B cell (primary cell): ENCODE results near the gene DBNDD2. TPM values are rescaled to one million over a fixed set of nuclear protein-coding genes. Genes with fewer than 3 reads are reported as not detected.

Experiments used
- ATAC-seq: fragments of 200-7000 bp; cut with Tn5 transposase; one replicate; pipeline ENCODE4 v1.10.0; 2021; ENCODE audit warnings: low read depth, mild to moderate bottlenecking, moderate number of reproducible peaks, moderate library complexity
- CTCF ChIA-PET: fragments of 350-600 bp; sonication (Branson Sonifier 250); formaldehyde crosslinking; loops from one replicate; lab custom pipeline; 2021; ENCODE audit warnings: antibody characterized with exemption, inconsistent platforms; lab: Charles Lee
- POLR2A ChIA-PET: fragments of 350-600 bp; sonication (Branson Sonifier 250); formaldehyde crosslinking; loops from one replicate; lab custom pipeline; 2021; ENCODE audit warnings: antibody characterized with exemption; lab: Charles Lee
- DNase-seq: peaks from one replicate; pipeline ENCODE4 v3.0.0; 2013
- H2AFZ ChIP-seq: 2 replicates; pipeline ENCODE4 v1.6.1; 2012; ENCODE audit warnings: mild to moderate bottlenecking, low read depth, low read length; ENCODE audit not compliant: insufficient read depth, poor library complexity, severe bottlenecking
- H3K27ac ChIP-seq, 2 donors: 1 replicate in 1 of 2; 2 replicates in 1 of 2; pipeline ENCODE4 v1.5.1; 2012 to 2013; ENCODE audit warnings: low read length in 2 of 2, mild to moderate bottlenecking in 2 of 2, moderate library complexity in 1 of 2
- H3K27me3 ChIP-seq, 4 experiments: fragments of 200-600 bp in 1 of 4; sonication (generic) in 1 of 4; replicated peaks in 1 of 4; 1 replicate in 2 of 4; 2 replicates in 2 of 4; pipeline versions ENCODE4 v1.6.1 to v1.7.0; 2013 to 2016; ENCODE audit warnings: low read length in 3 of 4, mild to moderate bottlenecking in 2 of 4, mixed read lengths in 1 of 4, moderate library complexity in 1 of 4; ENCODE audit not compliant: insufficient read depth in 4 of 4, control insufficient read depth in 3 of 4; ENCODE audit errors: control extremely low read depth in 1 of 4
- H3K36me3 ChIP-seq, 2 experiments: replicated peaks in 1 of 2; 1 replicate in 1 of 2; 2 replicates in 1 of 2; pipeline versions ENCODE4 v1.6.1 to v1.7.1; 2013; ENCODE audit warnings: low read length in 1 of 2; ENCODE audit not compliant: insufficient read depth in 2 of 2, control insufficient read depth in 1 of 2; ENCODE audit errors: control extremely low read depth in 1 of 2, extremely low read depth in 1 of 2
- H3K4me1 ChIP-seq, 2 donors: fragments of 200-600 bp in 1 of 2; sonication (generic) in 1 of 2; 1 replicate in 1 of 2; 2 replicates in 1 of 2; pipeline versions ENCODE4 v1.5.1 to v1.6.1; 2013 to 2017; ENCODE audit warnings: low read length in 2 of 2; ENCODE audit not compliant: control insufficient read depth in 2 of 2, insufficient read depth in 2 of 2
- H3K4me2 ChIP-seq: replicated peaks from 2 replicates; pipeline ENCODE3; 2012; ENCODE audit warnings: mild to moderate bottlenecking, low read depth, low read length; ENCODE audit not compliant: poor library complexity, severe bottlenecking
- H3K4me3 ChIP-seq, 5 experiments: fragments of 200-600 bp in 1 of 5; sonication (generic) in 1 of 5; 1 replicate in 3 of 5; 2 replicates in 2 of 5; pipeline versions ENCODE4 v1.5.1 to v1.7.0; 2011 to 2016; ENCODE audit warnings: low read length in 4 of 5, mild to moderate bottlenecking in 4 of 5, low read depth in 2 of 5, control low read depth in 1 of 5, moderate library complexity in 1 of 5; ENCODE audit not compliant: insufficient read depth in 1 of 5; ENCODE audit errors: control extremely low read depth in 1 of 5, extremely low read depth in 1 of 5
- H3K79me2 ChIP-seq: fragments of 200-600 bp; sonication (generic); one replicate; pipeline ENCODE4 v1.6.0; 2016; ENCODE audit warnings: low read length; ENCODE audit not compliant: control insufficient read depth, insufficient read depth
- H3K9ac ChIP-seq: fragments of 200-600 bp; sonication (generic); 2 replicates; pipeline ENCODE4 v1.6.1; 2017; ENCODE audit warnings: mild to moderate bottlenecking, low read length, moderate library complexity
- H3K9me3 ChIP-seq, 3 donors: one replicate each; pipeline versions ENCODE4 v1.6.1 to v1.7.1; 2013; ENCODE audit warnings: low read length in 2 of 3; ENCODE audit not compliant: control insufficient read depth in 2 of 3, insufficient read depth in 1 of 3; ENCODE audit errors: control extremely low read depth in 1 of 3
- H4K20me1 ChIP-seq: 2 replicates; pipeline ENCODE4 v1.6.0; 2012; ENCODE audit warnings: mild to moderate bottlenecking, low read length; ENCODE audit not compliant: insufficient read depth, control insufficient read depth, poor library complexity, severe bottlenecking
- H3K27ac Mint-ChIP-seq: one replicate; pipeline ENCODE4 v1.8.0; 2021; ENCODE audit warnings: mixed read lengths
- H3K27me3 Mint-ChIP-seq: one replicate; pipeline ENCODE4 v1.8.0; 2021; ENCODE audit warnings: mixed read lengths
- H3K4me1 Mint-ChIP-seq: one replicate; pipeline ENCODE4 v1.8.0; 2021; ENCODE audit warnings: mixed read lengths
- H3K4me3 Mint-ChIP-seq: one replicate; pipeline ENCODE4 v1.8.0; 2021; ENCODE audit warnings: mixed read lengths
- H3K9me3 Mint-ChIP-seq: one replicate; pipeline ENCODE4 v1.8.0; 2022; ENCODE audit warnings: mixed read lengths; ENCODE audit not compliant: insufficient read depth
- CTCF ChIP-seq: fragments of 200-600 bp; IDR thresholded peaks from one replicate; pipeline ENCODE4 v1.8.0; 2022; ENCODE audit warnings: antibody characterized with exemption, mild to moderate bottlenecking
- EZH2 ChIP-seq: IDR thresholded peaks from 2 replicates; pipeline ENCODE4 v1.6.1; 2012; ENCODE audit warnings: borderline replicate concordance, low read depth, mild to moderate bottlenecking, moderate library complexity, low read length; ENCODE audit not compliant: insufficient read depth, poor library complexity, severe bottlenecking
- WGBS: methylation state at CpG from one replicate; pipeline ENCODE4 v1.1.5; 2013; ENCODE audit warnings: missing lambda C conversion rate; ENCODE audit not compliant: insufficient coverage; 5-methylcytosine and 5-hydroxymethylcytosine counted together
- intact Hi-C: fragments of 100-400 bp; cut with micrococcal nuclease; formaldehyde crosslinking; loops from one replicate; pipeline ENCODE4 v1.10.0; 2022
- polyA plus RNA-seq: library from polyadenylated mRNA; depleted of rRNA; stranded (reverse); fragments of >200 nt; gene quantifications from 2 replicates; pipeline ENCODE4 v1.2.3, GENCODE V29; 2012
- total RNA-seq, 2 donors: library from RNA; stranded (reverse); fragments of 120-200 nt in 1 of 2; gene quantifications; 1 replicate in 1 of 2; 2 replicates in 1 of 2; pipeline versions ENCODE4 v1.2.3 to v1.2.4, GENCODE V29; 2013 to 2022

DBNDD2 gene
- total and polyA plus RNA-seq, 2 donors (not counting 1 experiment from before 2014, with no cell fraction given) = 3.1 to 3.6 TPM

- Mint-ChIP-seq H3K4me1 (peaks cover 22% of the 10 kb centered on the region), H3K4me3 (no peak overlapping the region), H3K27me3 (no peaks in the 10 kb centered on the region), H3K27ac (no peak overlapping the region), H3K9me3 (no peaks in the 10 kb centered on the region)
- DNase-seq (no peak), ATAC-seq (no peak)
- Histone ChIP-seq H3K27me3 (no peaks in the 10 kb centered on the region), H3K4me2 (no peak overlapping the region), H3K27ac (no peak overlapping the region), H3K79me2 (peaks cover 41% of the 10 kb centered on the region), H3K4me3 (no peak overlapping the region), H2AFZ (no peak overlapping the region), H3K9me3 (no peaks in the 10 kb centered on the region), H3K9ac (no peak overlapping the region), H4K20me1 (peaks cover 18% of the 10 kb centered on the region), H3K4me1 (peaks cover 11 to 21% of the 10 kb centered on the region in 2 donors), H3K36me3 (peaks cover 0 to 13% of the 10 kb centered on the region in 2 experiments)
- POLR2A ChIA-PET = no interaction called here
- intact Hi-C loops = no loop called here
- CTCF ChIA-PET = interaction anchor here (0.9 to 20.6 kb wide), 6 partner anchors 8 to 73 kb away, joined by 3 to 814 read pairs (median 12); partner anchors contain the start of genes PIGT and SYS1
- TF ChIP-seq EZH2 (no peak), CTCF (no peak)
- 88% methylated on average over 11 of the region's 11 CpGs for WGBS
These were observed 30.8 kb upstream of the DBNDD2 start for GRCh38 chr20:45377269-45377668.

- ATAC-seq (no peak), DNase-seq (no peak)
- H3K4me2 ChIP-seq = no peak within 1 kb of the TSS
- H3K79me2 ChIP-seq = peaks cover 33% of the 10 kb centered on the region
- intact Hi-C loops = no loop called here
- no peak within 1 kb of the TSS for H3K27ac ChIP-seq
- no peak within 1 kb of the TSS for H3K4me3 Mint-ChIP-seq
- no peak within 1 kb of the TSS for H3K9ac ChIP-seq
- H3K9me3 Mint-ChIP-seq = no peaks in the 10 kb centered on the region
- ChIA-PET CTCF (interaction anchor here (1.0 to 20.6 kb wide), 4 partner anchors 9 to 393 kb away, joined by 3 to 814 read pairs (median 60); partner anchors contain the start of gene SYS1), POLR2A (no interaction called here)
- H3K27me3 ChIP-seq = no peaks in the 10 kb centered on the region
- no peak within 1 kb of the TSS for H3K4me3 ChIP-seq
- WGBS = 60% methylated on average over 1 of the region's 1 CpG
- H3K9me3 ChIP-seq = no peaks in the 10 kb centered on the region
- H3K4me1 ChIP-seq = peaks cover 3 to 12% of the 10 kb centered on the region in 2 donors
- no peaks in the 10 kb centered on the region for H3K27me3 Mint-ChIP-seq
- H3K27ac Mint-ChIP-seq = no peak within 1 kb of the TSS
- no peak within 1 kb of the TSS for H2AFZ ChIP-seq
- H3K36me3 ChIP-seq = peaks cover 0 to 13% of the 10 kb centered on the region in 2 experiments
- peaks cover 14% of the 10 kb centered on the region for H3K4me1 Mint-ChIP-seq
- no peak for TF ChIP-seq EZH2
- no peak for TF ChIP-seq CTCF
- peaks cover 9% of the 10 kb centered on the region for H4K20me1 ChIP-seq
These were observed 29.9 kb upstream of the DBNDD2 start, which contains the start of gene TP53TG5 for GRCh38 chr20:45378191-45378590. TP53TG5 (minus strand) TSS chr20:45378325; CDS start chr20:45378236, 89 bp downstream.
